Stimulated activated CD8-positive, alpha-beta memory T cell treated with anti-CD3 and anti-CD28 coated beads, Interleukin-15, amount 100 ng/mL, for 24 hours (primary cell): ENCODE data around the gene MICAL3.

Experiments used
- DNase-seq: peaks from one replicate; pipeline ENCODE4 v3.0.0-alpha.2; 2020; ENCODE audit warnings: low read depth

Gene MICAL3

DNA sequence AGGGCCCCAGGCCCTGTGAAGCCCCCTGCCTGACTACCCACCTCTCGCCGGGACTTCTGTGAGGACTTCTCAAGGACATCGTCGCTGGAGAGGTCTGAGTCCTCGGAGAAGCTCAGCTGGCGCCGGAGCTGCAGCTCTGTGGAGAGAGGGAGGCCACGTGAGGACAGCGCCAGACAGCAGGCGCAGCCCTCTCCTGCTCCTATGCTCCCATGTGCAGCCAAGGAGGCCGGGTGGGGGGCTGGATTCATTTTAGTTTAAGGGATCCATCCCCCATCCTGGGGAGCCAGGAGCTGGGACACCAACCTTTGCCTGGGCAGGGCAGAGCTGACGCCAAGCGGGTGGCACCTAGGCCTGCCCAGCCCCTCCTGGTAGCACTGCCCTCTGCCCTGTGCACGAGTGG, 207.7 kb downstream of the MICAL3 start:
- DNase-seq = no peak

DNA sequence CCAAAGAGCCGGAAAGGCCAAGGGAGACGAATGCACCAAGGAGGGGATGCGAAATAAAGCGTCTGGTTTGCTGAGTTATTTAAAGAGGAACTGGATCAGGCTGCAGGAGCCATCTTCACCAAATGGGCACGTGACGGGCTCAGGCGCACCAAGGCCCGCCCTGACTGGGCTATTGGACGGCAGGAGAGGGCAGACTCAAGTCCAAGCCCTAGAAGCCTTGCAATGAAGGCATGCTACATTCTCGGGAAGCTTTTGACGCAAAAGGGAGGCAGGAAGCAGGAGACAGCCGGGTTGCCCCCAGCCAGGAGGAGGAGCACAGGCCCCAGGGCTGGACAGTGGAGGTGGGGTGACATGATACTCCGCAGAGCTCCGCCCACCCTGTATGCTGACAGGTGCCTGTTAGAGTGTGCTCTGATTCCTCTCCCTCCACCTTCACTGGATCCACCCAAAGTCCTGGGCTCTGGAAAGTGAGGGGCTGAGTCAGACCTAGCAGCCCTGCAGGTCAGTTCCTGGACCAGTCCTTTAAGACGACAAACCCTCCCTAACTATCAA, 208.6 kb downstream of the MICAL3 start:
- no peak for DNase-seq

DNA sequence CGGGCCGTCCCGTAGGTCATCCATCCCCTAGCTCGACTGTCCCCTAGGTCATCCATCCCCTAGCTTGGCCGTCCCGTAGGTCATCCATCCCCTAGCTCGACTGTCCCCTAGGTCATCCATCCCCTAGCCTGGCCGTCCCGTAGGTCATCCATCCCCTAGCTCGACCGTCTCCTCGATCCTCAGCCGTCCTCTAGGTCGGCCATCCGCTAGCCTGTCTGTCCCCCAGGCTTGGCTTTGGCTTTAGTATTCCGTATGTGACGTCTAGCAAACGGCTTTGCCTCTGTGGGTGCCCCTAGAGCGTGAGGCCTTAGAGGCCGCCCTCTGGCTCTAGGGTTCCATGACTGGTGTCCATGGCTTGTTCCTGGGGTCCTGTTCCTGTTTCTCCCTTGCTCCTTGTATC, 209.5 kb downstream of the MICAL3 start:
- DNase-seq = no peak

DNA sequence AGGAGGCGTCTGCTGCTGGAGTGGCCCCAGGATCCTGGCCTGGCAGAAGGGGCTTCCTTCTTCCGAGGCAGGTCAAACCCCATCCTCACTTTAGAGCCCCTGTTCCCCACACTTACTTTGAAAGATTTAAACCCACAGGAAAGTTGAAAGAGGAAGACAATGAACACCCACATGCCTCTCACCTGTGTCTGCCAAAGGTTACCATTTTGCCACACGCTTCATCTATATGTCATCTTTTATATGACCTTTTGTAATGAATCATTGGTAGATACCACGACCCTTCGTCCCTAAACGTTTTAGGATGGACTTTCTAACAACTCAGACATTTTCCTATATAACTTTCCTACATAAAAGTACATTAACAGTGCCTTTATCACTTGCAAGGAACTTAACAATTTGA, 210.3 kb downstream of the MICAL3 start:
- no peak for DNase-seq

DNA sequence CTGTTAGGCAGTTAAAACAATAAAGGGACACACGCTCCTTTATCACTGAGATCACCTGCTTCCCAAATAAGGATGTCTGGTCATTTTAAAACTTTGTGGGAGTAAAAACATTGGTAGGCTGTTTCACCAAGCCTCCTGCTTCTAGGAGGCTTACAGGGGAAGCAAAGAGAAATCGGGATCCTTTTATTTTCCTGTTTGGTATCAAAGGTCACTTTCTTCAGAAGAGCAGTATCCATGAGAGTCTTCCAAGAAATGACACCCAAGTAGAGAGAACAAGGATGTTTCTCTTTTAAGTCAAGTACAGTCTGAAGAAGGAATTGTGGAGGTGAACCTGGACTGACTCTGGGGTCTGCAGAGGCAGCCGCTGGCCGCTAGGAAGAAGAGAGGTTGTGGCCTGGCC, 213.2 kb downstream of the MICAL3 start:
- no peak for DNase-seq

DNA sequence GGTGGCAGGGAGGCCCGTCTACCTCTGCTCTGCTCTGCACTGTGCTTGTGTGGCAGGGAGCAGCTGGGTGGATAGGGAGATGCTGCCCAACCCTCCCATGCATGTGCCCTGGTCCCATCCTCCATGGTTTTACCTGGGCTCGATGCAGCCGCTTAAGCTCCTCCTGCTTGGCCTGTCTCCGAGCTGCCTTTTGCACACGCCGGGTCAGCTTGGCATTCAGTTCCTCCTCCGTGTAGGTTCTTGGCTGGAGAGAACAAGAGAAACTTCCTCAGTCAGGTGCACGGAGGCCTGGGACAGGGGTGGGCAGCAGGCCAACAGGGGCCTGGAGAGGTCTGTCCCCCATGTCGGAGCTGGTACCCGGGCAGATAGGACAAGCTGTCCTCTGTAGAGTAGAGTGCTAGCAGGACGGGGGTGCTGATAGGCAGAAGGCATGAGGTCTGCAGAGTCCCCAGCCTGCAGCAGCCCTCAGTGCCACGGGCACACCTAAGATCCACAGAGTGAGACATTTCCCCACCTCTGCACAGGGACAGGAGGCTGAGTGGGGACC, 213.7 kb downstream of the MICAL3 start:
- no peak for DNase-seq

DNA sequence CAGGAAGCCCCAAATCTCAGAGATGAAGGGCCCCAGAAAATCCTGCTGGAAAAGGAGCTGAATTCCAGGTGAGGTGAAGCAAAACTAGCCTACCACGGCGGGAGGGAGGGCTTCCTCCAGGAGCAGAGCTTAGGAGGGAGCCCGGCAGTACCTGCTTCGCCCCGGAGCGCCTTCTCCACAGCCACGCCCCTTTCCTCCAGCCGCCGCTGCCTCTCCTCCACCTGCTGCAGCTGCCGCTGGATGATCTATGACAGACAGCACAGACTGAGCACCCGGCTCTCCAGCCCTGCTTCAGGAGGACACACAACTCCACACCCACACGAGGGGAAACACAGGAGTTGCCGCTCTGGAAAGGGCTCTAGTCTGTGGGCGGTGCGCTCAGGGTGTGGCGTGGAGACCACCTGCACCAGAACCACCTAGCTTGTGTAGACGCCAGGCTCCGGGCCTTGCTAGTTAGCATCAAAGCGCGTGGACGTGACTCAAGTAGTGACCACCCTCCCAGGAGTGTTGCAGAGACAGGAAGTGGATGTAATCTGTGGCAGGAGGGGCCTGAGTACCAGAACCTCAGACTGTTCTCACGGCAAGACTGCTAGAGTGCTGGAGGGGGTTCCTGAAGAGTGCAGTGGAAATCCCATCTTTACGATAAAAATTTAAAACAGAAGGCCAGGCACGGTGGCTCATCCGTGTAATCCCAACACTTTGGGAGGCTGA, 215.5 kb downstream of the MICAL3 start:
- no peak for DNase-seq

DNA sequence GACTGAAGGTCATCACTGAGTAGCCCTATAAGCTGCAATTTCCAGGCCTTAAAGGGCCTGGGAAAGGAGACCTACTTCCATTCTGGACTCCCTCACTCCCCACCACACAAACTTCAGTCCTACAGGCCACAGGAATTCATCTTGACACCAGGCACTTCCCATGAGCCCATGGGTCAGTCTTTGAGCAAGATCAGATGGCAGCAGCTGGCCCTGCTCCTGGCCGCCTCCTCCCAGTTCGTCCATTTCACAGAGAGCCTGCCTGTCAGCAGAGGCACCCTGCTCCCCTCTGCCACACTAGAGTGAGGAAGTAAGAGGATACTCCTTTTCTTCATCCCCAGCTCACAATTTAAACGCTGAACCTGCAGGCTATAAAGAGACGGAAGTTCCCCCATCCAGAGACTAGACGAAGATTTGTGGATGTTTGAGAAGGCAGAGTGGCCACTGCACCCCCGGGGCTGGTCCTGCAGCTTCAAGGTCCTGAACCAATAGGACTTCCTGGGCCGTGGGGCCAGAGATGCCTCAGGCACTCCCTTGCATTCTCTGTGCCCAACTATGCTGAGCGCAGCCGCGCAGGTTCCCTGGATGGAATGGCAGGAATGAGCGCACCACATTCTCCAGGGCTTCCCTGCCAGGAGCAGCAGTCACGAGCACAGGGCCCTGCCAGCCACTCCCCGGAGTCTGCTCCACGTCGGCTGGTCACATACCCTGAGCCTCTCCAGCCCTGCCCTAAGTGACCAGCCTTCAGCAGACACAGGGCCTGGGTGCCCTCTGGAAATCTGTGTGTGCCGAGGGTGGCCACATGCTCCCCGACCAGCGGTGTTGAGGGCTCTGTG, 216.6 kb downstream of the MICAL3 start:
- DNase-seq = no peak

DNA sequence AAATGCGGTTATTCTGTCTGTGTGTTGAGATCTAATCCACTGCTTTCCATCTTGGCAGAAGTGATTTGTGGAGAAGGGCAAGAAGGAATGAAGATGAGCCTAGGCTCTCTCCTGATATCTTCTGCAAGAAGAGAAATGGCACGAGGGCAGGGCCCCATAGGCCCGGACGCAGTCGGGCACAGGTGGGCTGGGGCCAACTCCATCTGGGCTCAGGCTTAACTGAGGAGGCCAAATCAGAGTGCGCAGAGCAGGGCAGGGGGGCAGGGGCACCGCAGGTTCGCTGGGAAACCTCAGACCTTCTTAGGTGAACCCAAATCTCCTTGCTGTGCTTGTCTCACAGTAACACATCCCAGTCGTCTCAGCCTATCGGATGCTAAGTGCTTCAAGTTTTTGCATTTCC, 217.3 kb downstream of the MICAL3 start:
- no peak for DNase-seq

DNA sequence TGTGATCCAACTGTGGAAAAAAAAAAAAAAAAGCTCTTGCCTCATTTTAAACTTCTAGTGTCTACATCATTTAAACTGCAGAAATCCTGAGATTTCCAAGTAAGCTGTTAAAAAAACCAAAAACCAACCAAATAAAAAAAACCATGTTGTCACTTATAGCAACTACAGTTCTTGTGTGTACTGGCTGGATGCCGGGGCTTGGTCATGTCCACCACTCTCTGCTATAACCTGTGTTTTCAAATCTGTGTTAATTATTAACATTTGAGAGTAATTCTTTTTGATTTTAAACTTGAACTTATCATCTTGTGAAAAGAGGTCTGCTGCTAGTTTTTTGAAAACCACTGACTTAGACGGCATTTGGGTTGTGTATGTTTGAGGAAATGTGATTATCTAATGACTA, 217.9 kb downstream of the MICAL3 start:
- no peak for DNase-seq

DNA sequence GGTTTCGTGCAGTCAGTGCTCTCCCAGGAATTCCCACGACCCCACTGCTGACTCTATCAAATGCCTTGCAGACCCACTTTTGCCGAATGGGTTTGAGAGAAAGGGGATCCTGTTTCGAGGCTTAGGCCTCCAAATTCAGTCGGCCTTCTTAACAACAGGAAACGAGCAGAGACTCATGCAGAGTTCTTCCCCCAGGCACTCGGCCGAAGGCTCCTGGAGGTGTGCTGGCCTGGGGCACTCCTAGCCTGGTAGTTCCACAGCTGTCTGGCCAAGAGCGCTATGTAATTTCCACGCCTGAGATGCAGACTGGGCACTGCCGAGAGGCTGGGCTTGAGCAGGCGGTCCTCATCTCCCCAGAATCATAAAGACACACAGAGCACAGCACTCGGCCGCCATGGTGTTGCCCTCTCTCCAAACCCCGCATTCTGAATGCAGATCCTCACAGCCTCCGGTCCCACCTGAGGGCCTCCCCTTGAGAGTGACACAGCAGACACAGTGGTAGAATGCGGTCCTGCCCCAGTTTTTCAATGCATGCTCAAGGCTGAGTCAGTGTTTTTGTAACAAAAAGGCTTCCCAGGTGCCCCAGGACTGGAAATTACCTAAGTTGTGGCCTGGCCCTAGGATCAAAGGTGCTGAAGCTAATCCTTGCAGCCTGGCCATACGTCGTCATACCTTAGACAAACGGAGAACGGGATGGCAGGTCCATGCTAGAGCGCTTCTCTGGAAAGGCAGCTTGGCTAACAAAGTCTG, 219.9 kb downstream of the MICAL3 start:
- no peak for DNase-seq

DNA sequence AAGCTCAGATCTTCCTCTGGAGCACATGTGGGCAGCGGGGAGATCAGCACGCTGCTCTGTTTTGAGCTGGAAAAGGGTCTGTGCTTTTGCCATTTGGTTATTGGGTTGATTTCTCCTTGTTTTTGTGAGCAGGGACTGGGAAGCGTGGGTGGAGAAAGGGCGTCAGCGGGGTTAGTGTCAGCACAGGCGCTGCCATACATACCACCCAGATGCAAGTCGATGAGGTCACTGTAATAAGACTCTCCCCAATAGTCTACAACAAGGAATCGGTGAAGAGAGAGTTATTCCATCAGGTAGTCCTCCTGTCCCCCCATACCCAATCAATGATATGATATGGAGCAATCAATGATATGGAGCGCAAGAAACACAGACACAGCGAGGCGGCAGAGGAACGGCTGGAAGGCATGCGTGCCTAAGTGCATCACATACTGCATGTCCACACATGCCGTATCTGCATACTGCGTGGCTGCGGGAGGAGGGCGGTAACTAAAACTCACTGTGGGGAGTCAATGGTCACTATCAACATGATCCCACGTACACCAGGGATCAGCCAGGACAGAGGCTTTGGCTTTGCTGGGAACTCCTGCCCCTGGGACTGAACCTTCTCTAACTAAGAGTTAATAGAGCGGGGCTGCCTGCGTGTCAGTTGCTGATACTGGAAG, 220.6 kb downstream of the MICAL3 start:
- no peak for DNase-seq

DNA sequence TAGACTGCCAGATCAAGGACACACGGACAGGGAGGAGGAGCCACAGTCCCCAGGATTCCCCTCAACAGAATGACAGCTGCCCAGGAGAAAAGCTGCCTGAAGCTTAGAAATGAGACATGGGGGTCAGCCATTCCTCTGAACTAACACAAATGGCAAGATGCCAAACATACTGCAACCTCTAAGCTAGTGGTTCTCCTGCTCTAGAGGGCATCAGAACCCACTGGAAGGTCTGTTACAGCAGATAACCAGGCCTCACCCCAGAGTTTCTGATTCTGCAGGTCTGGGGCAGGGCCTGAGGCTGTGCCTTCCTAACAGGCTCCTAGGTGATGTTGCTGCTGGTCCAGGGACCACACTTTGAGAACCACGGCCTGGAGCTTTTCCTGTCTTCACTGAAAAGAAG, 221.5 kb downstream of the MICAL3 start:
- DNase-seq = no peak

DNA sequence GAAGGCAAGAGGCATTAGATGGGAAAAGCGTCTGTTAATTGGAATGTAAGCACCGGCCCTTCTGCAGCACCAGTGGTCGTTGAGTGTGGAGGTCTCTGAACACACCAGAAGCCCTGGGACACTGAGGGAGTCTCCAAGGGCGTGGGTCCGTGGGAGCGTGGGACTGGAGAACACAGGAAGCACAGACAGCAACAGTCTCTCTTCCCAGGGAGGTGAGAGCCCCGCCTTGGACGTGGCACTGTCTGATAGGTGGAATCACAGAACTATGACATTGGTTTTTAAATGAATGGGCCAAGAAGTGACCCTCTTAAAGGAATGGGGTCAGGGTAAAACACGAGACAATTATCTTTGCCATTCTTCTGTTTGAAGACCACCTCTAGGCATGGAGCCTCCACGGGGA, 221.9 kb downstream of the MICAL3 start:
- no peak for DNase-seq

DNA sequence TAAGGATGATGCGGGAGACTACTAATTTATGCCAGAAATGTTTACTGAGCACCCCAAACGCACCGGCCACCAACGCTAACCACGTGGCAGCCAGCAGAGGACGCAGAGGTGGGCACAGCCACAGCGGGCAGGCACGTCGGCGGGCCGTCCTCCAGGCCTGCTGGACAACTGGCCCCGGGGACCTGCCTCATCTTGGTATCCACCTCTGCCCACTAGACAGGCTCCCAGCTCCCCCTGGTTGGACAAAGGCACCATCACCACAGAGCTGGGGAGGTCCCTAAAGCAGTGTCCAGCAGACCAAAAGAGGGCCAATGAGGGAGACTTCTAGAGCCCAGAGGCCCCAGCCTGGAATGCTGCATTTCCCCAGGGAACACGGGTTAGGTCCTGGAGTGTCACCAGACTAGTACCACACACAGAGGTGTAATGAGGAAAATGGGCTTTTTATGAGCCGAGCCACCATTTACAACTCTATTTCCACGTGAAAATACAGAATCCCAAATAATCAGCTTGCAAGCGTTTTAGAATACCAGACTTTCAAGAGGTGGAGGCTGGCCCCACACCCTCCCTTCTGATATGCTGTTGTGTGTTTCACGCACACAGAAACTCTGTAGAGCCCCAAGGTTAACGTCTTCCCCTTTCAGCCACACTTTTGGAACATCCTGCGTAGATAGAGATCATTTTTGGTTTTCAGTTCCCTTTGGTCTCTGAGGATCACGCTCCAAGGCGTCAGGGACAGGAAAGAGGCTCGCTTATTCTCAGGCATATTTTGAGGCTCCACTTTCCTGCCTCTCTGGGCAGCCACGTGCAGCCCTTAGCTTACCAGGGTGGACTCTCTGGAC, 226.4 kb downstream of the MICAL3 start:
- no peak for DNase-seq

DNA sequence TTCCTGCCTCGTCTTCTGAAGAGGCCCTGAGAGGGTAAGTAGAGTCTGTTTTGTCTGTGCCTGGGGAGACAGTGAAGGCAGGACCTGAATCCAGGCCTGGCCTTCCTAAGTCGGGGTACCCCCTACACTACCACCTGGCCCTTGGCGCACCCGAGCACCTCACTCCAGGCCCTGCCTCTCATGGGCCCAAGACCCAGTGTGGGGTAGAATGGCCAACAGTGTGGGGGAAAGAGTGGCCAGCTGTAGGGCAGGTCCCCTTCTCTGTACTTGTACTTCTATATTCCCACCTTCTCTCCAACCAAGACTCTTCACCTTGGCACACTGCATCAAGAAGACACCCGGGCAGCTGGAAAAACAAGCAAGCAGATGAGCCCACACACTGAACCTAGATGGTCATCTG, 227.7 kb downstream of the MICAL3 start:
- DNase-seq = no peak

DNA sequence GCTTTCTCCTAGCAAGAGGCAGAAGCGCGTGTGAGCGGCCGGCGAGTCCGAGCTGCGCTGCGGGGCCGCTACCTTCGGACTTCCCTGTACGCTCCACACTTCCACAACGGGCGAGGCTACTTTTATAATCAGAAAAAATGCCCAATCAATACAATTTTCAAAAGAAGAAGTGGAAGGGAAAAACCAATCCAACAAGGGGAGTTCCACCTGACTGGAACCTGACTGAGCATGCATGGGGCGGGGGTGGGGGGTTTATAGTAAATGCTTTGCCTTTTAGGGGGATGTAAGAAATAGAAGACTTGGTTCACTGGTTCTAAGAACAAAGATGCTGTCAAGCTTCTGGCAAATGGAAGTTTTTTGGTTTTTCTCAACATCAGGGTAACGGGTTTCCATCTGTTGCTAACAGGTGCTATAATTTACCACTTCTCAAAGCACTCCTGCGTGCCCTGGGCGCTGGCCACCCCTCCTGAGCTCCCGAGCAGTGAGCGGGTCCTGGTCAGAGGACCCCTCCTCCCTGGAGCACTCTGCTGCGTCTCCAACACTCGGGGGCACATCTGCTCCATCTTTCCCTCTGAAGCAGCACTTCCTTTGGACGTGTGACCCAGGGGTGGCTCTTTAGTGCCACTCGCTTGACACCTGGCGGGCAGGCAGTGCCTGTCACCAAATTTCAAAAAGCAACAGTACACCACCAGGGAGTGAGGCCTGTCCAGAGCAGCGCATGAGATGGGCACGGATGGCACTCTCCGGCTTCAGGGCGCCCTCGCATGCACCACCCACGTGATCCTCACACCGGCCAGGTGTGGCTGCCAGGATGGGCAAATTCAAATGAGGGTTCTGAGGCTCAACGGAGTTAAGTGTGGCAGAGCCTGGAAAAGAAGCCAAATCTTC, 228.5 kb downstream of the MICAL3 start:
- no peak for DNase-seq

DNA sequence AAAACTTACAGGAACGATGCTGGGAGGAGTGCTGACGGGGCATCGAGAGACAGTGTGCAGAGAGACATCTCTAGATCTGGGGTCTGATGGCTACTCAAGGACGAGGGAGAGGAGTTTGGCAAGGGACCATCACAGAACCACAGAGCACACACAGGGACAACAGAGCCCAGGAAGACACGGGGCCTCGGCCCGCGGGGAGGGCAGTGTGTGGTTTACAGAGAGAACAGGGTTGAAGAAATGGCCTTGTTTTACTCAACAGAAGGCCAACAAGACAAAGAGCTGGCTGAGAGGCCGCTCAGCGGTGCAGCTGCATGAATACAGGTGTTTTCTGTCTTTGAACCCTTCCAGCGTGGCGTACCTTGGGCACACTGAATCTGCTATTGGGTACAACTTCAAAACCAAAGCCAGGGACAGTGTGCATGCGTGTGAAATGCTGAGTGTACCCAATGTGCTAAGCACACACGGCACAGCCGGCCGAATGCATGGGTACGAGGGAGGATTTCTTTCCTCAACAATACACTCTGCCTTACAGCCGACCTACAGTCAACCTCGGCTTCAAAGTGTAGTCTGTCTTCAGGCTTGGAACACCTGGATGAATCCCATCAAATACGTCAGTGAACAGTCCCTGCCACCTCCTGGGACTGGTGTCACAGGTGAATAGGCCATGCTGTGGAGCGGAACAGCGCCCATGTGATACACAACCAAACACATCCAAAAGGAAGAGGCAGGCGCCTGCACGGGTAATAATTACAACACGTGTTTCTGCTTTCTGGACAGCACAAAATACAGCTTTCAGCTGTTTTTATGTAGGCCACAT, 229.4 kb downstream of the MICAL3 start:
- no peak for DNase-seq

DNA sequence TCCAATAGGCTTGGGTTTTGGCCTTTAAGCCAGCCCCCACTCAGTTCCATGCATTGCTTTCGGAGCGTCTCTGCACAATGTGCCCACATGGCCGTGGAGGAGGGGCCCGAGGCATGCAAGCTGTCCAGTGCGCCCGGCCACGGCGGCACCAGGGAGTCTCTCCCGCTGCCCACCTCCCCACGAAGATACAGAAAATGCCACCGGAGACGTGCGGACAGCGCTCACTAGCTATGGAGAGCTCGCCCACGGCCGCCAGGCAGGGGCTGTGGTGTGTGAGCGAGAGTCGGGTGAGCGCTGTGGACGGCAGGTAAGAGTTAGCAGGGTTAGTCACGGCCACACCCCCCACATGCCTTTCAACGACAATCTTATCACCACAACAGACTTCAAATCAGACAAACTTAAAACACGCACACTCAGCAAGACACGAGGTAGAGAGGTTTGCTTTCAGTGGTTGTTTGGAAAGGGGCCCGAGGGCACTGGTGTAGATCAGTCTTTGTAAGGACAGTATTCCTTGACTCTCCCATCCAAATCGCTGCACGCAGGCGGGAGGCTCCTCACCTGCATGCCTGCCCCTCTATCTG, 231.4 kb downstream of the MICAL3 start:
- no peak for DNase-seq
